Ishikawa (cell line): ENCODE data around the gene CORIN.

Experiments used
- CEBPB ChIP-seq: IDR thresholded peaks from 2 replicates; pipeline ENCODE4 v1.6.1; 2012
- CREB1 ChIP-seq: IDR thresholded peaks from 2 replicates; pipeline ENCODE4 v1.6.1; 2012; ENCODE audit warnings: low read depth
- EP300 ChIP-seq: IDR thresholded peaks from 2 replicates; pipeline ENCODE4 v1.6.1; 2012; ENCODE audit warnings: borderline replicate concordance
- RAD21 ChIP-seq: IDR thresholded peaks from 2 replicates; pipeline ENCODE4 v1.6.1; 2012; ENCODE audit warnings: low read depth
- YY1 ChIP-seq: IDR thresholded peaks from 2 replicates; pipeline ENCODE4 v1.6.1; 2012; ENCODE audit warnings: low read depth
- ZBTB7A ChIP-seq: IDR thresholded peaks from 2 replicates; pipeline ENCODE4 v1.6.1; 2012; ENCODE audit warnings: low read depth
- TF ChIP-seq, protein P1 (sequence below): IDR thresholded peaks from 2 replicates; pipeline ENCODE4 v1.6.1; 2012; ENCODE audit warnings: low read depth, mild to moderate bottlenecking

DNA sequence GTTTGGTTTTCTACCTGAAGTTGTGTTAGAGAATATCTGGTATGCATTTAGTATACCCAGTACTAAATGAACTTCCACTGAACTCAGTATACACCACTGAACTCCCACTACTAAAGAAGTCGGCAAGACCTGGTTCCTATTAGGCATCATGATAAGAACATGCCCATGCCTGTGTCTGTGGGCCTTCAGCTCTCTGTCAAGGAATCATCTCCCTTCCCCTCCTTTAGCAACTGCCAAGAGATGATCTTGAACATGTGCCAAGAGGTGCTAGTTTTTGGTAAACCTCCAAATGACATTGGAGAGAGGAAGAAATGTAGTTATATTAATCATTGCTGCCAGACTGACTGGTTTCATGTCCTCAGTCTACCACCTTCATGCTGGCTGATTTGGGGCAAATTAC is 239.5 kb downstream of the CORIN start:
- TF ChIP-seq EP300 (no peak), RAD21 (no peak), YY1 (no peak), CREB1 (no peak), ZBTB7A (no peak), CEBPB (no peak)
- TF ChIP-seq, protein P1, sequence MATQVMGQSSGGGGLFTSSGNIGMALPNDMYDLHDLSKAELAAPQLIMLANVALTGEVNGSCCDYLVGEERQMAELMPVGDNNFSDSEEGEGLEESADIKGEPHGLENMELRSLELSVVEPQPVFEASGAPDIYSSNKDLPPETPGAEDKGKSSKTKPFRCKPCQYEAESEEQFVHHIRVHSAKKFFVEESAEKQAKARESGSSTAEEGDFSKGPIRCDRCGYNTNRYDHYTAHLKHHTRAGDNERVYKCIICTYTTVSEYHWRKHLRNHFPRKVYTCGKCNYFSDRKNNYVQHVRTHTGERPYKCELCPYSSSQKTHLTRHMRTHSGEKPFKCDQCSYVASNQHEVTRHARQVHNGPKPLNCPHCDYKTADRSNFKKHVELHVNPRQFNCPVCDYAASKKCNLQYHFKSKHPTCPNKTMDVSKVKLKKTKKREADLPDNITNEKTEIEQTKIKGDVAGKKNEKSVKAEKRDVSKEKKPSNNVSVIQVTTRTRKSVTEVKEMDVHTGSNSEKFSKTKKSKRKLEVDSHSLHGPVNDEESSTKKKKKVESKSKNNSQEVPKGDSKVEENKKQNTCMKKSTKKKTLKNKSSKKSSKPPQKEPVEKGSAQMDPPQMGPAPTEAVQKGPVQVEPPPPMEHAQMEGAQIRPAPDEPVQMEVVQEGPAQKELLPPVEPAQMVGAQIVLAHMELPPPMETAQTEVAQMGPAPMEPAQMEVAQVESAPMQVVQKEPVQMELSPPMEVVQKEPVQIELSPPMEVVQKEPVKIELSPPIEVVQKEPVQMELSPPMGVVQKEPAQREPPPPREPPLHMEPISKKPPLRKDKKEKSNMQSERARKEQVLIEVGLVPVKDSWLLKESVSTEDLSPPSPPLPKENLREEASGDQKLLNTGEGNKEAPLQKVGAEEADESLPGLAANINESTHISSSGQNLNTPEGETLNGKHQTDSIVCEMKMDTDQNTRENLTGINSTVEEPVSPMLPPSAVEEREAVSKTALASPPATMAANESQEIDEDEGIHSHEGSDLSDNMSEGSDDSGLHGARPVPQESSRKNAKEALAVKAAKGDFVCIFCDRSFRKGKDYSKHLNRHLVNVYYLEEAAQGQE, result no peak
